ENCODE data around the gene SLC9A9.

Gene SLC9A9

GRCh38 chr3:143848704-143849103 lies 436 bp upstream of the SLC9A9 start:
- TF ChIP-seq, protein P1, sequence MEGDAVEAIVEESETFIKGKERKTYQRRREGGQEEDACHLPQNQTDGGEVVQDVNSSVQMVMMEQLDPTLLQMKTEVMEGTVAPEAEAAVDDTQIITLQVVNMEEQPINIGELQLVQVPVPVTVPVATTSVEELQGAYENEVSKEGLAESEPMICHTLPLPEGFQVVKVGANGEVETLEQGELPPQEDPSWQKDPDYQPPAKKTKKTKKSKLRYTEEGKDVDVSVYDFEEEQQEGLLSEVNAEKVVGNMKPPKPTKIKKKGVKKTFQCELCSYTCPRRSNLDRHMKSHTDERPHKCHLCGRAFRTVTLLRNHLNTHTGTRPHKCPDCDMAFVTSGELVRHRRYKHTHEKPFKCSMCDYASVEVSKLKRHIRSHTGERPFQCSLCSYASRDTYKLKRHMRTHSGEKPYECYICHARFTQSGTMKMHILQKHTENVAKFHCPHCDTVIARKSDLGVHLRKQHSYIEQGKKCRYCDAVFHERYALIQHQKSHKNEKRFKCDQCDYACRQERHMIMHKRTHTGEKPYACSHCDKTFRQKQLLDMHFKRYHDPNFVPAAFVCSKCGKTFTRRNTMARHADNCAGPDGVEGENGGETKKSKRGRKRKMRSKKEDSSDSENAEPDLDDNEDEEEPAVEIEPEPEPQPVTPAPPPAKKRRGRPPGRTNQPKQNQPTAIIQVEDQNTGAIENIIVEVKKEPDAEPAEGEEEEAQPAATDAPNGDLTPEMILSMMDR (IDR thresholded peaks at IDR 0.05; ENCODE audit: insufficient read depth, low read depth, low read length, missing control alignments): no peak
- no peak overlapping the region for H3K4me3 ChIP-seq (ENCODE audit: low read length)
- no peak for DNase-seq (ENCODE audit: low read depth)

GRCh38 chr3:143843587-143843986 lies 4.7 kb downstream of the SLC9A9 start:
- no peak overlapping the region for H3K4me3 ChIP-seq (ENCODE audit: low read length)
- TF ChIP-seq, protein P1 (IDR thresholded peaks at IDR 0.05; ENCODE audit: insufficient read depth, low read depth, low read length, missing control alignments): no peak
- DNase-seq (ENCODE audit: low read depth): no peak

GRCh38 chr3:143840636-143841035 lies 7.6 kb downstream of the SLC9A9 start:
- no peak for DNase-seq (ENCODE audit: low read depth)
- TF ChIP-seq, protein P1 (IDR thresholded peaks at IDR 0.05; ENCODE audit: insufficient read depth, low read depth, low read length, missing control alignments): no peak
- no peak overlapping the region for H3K4me3 ChIP-seq (ENCODE audit: low read length)

- TF ChIP-seq, protein P1 (IDR thresholded peaks at IDR 0.05; ENCODE audit: insufficient read depth, low read depth, low read length, missing control alignments): no peak
- H3K4me3 ChIP-seq (ENCODE audit: low read length): no peak overlapping the region
- DNase-seq (ENCODE audit: low read depth): no peak
Observed at GRCh38 chr3:143839980-143840379, 8.3 kb downstream of the SLC9A9 start.

DNA sequence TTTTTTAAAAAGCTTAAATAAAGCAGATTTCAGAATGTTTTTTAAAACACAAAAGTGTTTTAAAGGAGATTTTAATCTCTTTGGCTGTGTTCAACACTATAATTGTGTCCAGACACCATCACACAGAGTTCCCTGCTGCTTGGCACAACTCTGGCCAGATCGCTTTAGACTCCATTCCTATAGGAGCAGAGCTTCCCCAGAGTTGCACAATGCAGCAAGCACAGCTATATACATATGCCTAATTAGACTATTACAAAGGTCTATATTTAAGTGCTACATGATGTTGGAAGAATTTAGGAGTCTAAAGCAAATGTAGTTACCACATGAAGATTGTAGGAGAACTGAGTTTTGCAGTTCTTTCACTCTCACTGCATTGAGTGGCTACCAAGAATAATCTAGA lies 11.2 kb downstream of the SLC9A9 start:
- DNase-seq (ENCODE audit: low read depth): no peak
- no peak overlapping the region for H3K4me3 ChIP-seq (ENCODE audit: low read length)
- TF ChIP-seq, protein P1 (IDR thresholded peaks at IDR 0.05; ENCODE audit: insufficient read depth, low read depth, low read length, missing control alignments): no peak

GRCh38 chr3:143835312-143835711 lies 13.0 kb downstream of the SLC9A9 start:
- DNase-seq (ENCODE audit: low read depth): no peak
- no peak overlapping the region for H3K4me3 ChIP-seq (ENCODE audit: low read length)
- TF ChIP-seq, protein P1 (IDR thresholded peaks at IDR 0.05; ENCODE audit: insufficient read depth, low read depth, low read length, missing control alignments): no peak

DNA sequence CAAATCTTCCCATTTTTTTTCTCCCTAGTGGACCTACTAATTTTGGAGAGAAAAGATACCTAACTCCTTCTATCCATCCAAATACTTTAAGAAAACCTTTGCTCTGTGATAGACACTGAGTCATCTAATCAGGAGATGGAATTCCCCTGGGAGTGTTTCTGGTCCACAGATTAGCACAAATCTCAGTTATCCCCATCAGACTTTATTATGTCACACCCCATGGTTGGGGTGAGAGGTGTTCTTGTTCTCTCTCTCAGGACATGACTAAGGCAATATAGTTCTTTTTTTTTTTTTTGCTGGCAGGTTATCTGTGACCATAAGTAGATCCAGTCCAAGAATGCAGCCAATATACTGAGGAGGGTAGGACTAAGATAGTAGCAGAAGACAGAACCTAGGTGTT lies 15.8 kb downstream of the SLC9A9 start:
- no peak overlapping the region for H3K4me3 ChIP-seq (ENCODE audit: low read length)
- TF ChIP-seq, protein P1 (IDR thresholded peaks at IDR 0.05; ENCODE audit: insufficient read depth, low read depth, low read length, missing control alignments): no peak
- DNase-seq (ENCODE audit: low read depth): peak; percentile 71

Measured in epithelial cell of esophagus (primary cell).